Ovary (tissue), 10 donors: Measurements from ENCODE around the gene EEF1E1. TPM values are rescaled to one million over a fixed set of nuclear protein-coding genes. Genes with fewer than 3 reads are reported as not detected.

Experiments used
- DNase-seq, 5 donors: peaks; one replicate each; pipeline ENCODE4 v3.0.0-alpha.2; 2019 to 2020
- H3K27ac ChIP-seq, 2 donors: fragments of 200-600 bp; one replicate each; pipeline versions ENCODE4 v1.5.1 to v1.8.0; 2019 to 2022
- H3K27me3 ChIP-seq: fragments of 200-600 bp; one replicate; pipeline ENCODE4 v1.8.0; 2022
- H3K36me3 ChIP-seq: fragments of 200-600 bp; sonication (generic); one replicate; pipeline ENCODE4 v1.5.1; 2019
- H3K4me1 ChIP-seq: one replicate; pipeline ENCODE4 v1.8.1; 2013; ENCODE audit warnings: mild to moderate bottlenecking, moderate library complexity; ENCODE audit not compliant: insufficient read depth
- H3K4me3 ChIP-seq: fragments of 200-600 bp; sonication (generic); one replicate; pipeline ENCODE4 v1.5.1; 2017
- H3K9me3 ChIP-seq, 2 donors: fragments of 200-600 bp in 1 of 2; sonication (generic) in 1 of 2; one replicate each; pipeline versions ENCODE4 v1.5.1 to v1.8.1; 2013 to 2019; ENCODE audit warnings: mild to moderate bottlenecking in 1 of 2, moderate library complexity in 1 of 2
- EP300 ChIP-seq: sonication (generic); formaldehyde crosslinking; IDR thresholded peaks from one replicate; pipeline ENCODE4 v1.6.1; 2017; ENCODE audit warnings: antibody characterized with exemption
- POLR2A ChIP-seq: fragments of 450-650 bp; IDR thresholded peaks from one replicate; pipeline ENCODE4 v1.6.1; 2017; ENCODE audit warnings: antibody characterized with exemption, mild to moderate bottlenecking, moderate library complexity
- WGBS, 3 donors: extraction: QIAGEN DNeasy Blood & Tissue Kit in 1 of 3; methylation state at CpG; one replicate each; pipeline versions ENCODE4 v1.1.5 to v1.1.7; 2013 to 2017; 5-methylcytosine and 5-hydroxymethylcytosine counted together
- intact Hi-C, 4 donors: fragments of 100-400 bp; cut with DNase I; formaldehyde crosslinking; loops; one replicate each; pipeline versions ENCODE4 v1.11.0 to v1.15.1; 2022 to 2023
- long read RNA-seq, 3 donors: library from polyadenylated mRNA in 2 of 3; unstranded in 2 of 3; transcript quantifications; one replicate each; pipeline ENCODE4 v2.0.0 and lab custom pipeline, GENCODE V29; 2021 to 2026
- polyA plus RNA-seq, 2 donors: library from polyadenylated mRNA; stranded (reverse); fragments of 200-250 nt in 1 of 2; fragments of 350-450 nt in 1 of 2; fragmentation: Illumina TruSeq in 1 of 2; extraction: RNeasy Lipid Tissue Mini Kit (QIAGEN cat#74804) in 1 of 2; gene quantifications; one replicate each; pipeline ENCODE4 v1.2.3, GENCODE V29; 2013 to 2014
- total RNA-seq, 7 donors: library from RNA; depleted of rRNA in 2 of 7; stranded (reverse); fragments of >200 nt in 2 of 7; fragmentation: NEBNext Ultra II Directional in 3 of 7; extraction: Animal tissue kit (Norgen Biotek cat#: 25700) in 3 of 7; gene quantifications; one replicate each; pipeline versions ENCODE4 v1.1.0 to v1.2.4, GENCODE V29; 2016 to 2023
- TF ChIP-seq, protein P1 (sequence below), 3 donors: fragments of 450-650 bp in 2 of 3; fragments of 200-600 bp in 1 of 3; IDR thresholded peaks; one replicate each; pipeline versions ENCODE4 v1.5.1 to v1.8.0; 2016 to 2022; ENCODE audit warnings: antibody characterized with exemption in 3 of 3, mild to moderate bottlenecking in 1 of 3
- donor health status: DM: no; HTN: no; CAD: no; lungs with moderate emphysema.
- donor health status: DM: no; HTN: no; CAD: no.
- donor health status: Bipolar disorder and iron deficiency.
- donor health status: DM: yes; HTN: yes; CAD: no.
- donor health status: DM: no; HTN: no; CAD: no.
- donor health status: DM: yes; HTN: yes; CAD: no.

EEF1E1 gene
- total RNA-seq (10 to 100 TPM; 13.1 to 30.1 (median 19.9) TPM), polyA plus RNA-seq (10 to 100 TPM; 17.9 to 22.8 TPM)
- long read RNA-seq, donor 1, transcript EEF1E1-201 (4 exons, 1,077 nt), result major isoform, 20 of 25 reads
- long read RNA-seq, donor 1, partial matches to known transcripts, result 2 of 25 reads
- long read RNA-seq, donor 1, other reads (novel, unspliced or antisense), result 3 of 25 reads
- long read RNA-seq, donor 2, transcript EEF1E1-201 (4 exons, 1,077 nt), result major isoform, 36 of 101 reads
- long read RNA-seq, donor 2, partial matches to known transcripts, result 61 of 101 reads
- long read RNA-seq, donor 2, other reads (novel, unspliced or antisense), result 0 of 101 reads
- long read RNA-seq, donor 3, transcript EEF1E1-201 (4 exons, 1,077 nt), result major isoform, 16 of 20 reads
- long read RNA-seq, donor 3, partial matches to known transcripts, result 2 of 20 reads
- long read RNA-seq, donor 3, other reads (novel, unspliced or antisense), result 0 of 20 reads

DNA sequence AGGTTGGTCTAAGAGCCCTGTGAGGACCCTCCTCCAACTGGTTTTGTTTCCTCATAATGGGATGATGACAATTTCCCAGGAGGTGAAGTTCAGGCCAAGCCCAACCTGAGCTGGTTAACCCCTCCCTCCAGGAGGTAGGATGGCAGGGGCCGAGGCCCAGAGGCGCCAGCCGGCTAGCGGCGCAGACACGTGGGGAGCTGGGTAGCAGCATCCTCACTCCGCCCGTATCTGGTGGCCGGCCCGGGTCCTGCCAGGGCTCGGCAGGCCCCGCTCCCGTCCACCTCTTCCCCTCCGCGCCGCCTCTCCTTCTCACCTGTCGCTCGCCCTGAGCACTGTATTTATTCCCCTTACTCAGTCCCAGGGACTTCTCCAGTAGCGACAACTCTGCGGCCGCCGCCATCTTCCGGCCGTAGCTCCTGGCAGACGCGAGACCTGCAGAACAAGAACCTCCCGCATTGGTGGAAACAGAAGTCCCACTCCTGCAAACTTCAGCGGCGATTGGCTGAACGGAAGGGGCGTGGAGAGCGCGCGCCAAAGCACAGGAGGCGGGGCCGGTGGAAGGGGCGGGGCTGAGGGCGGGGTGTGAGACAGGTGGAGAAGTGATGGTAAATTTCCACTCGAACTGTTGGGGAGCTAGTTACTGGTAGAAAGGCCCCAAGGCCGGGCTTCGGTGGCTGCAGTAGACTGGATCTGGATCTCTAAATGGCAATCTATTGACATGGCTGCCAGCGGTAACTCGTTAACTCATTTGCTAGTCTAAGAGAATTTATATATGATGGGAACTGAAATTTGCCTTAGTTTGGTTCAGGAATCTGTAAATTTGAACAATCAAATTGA lies at the start of gene EEF1E1:
Gene EEF1E1, minus strand, starts transcription at position 427 of the 837 bp plus-strand sequence. Its CDS starts 27 bp downstream, at position 400.
- Histone ChIP-seq H3K27ac (peak within 1 kb of the TSS in 1 of 2 donors; percentile 28), H3K4me3 (peak within 1 kb of the TSS; percentile 98), H3K9me3 (no peaks in the 10 kb centered on the region), H3K4me1 (no peaks in the 10 kb centered on the region), H3K36me3 (no peaks in the 10 kb centered on the region), H3K27me3 (no peaks in the 10 kb centered on the region)
- 1% methylated on average over 43 of the region's 43 CpGs for WGBS, 3 donors
- intact Hi-C loops, result no loop called here
- TF ChIP-seq POLR2A, result peak; percentile 37
- TF ChIP-seq, protein P1, sequence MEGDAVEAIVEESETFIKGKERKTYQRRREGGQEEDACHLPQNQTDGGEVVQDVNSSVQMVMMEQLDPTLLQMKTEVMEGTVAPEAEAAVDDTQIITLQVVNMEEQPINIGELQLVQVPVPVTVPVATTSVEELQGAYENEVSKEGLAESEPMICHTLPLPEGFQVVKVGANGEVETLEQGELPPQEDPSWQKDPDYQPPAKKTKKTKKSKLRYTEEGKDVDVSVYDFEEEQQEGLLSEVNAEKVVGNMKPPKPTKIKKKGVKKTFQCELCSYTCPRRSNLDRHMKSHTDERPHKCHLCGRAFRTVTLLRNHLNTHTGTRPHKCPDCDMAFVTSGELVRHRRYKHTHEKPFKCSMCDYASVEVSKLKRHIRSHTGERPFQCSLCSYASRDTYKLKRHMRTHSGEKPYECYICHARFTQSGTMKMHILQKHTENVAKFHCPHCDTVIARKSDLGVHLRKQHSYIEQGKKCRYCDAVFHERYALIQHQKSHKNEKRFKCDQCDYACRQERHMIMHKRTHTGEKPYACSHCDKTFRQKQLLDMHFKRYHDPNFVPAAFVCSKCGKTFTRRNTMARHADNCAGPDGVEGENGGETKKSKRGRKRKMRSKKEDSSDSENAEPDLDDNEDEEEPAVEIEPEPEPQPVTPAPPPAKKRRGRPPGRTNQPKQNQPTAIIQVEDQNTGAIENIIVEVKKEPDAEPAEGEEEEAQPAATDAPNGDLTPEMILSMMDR (IDR thresholded peaks at IDR 0.05), result no peak
- peak; percentile 91 to 94 (median 94) for DNase-seq

DNA sequence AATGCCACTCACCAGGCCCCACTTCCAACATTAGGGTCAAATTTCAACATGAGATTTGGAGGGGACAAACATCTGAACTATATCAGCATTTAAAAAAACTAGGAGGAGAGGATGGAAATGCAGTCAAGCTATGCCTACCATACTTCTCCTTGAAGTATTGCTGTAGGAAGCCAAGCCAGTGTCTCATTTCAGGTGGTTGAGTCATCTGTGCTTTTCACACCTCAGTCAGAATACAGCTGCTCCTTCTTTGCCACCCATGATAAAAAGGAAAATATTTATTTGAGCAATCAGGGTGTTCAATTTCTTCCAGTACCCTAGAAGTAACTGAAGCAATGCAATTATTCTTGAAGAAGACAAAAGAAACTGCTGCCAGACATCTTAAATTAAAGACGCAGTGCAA lies 47.0 kb upstream of the EEF1E1 start:
- H3K36me3 ChIP-seq, result no peaks in the 10 kb centered on the region
- 86 to 95% (median 93%) methylated on average over 1 of the region's 1 CpG for WGBS, 3 donors
- H3K4me3 ChIP-seq, result no peak overlapping the region
- H3K27ac ChIP-seq, result no peak overlapping the region
- TF ChIP-seq EP300 (no peak), POLR2A (no peak)
- TF ChIP-seq, protein P1 (IDR thresholded peaks at IDR 0.05), result no peak
- intact Hi-C loops, result no loop called here
- H3K4me1 ChIP-seq, result no peaks in the 10 kb centered on the region
- DNase-seq, result no peak
- no peaks in the 10 kb centered on the region for H3K27me3 ChIP-seq
- H3K9me3 ChIP-seq, result no peaks in the 10 kb centered on the region

DNA sequence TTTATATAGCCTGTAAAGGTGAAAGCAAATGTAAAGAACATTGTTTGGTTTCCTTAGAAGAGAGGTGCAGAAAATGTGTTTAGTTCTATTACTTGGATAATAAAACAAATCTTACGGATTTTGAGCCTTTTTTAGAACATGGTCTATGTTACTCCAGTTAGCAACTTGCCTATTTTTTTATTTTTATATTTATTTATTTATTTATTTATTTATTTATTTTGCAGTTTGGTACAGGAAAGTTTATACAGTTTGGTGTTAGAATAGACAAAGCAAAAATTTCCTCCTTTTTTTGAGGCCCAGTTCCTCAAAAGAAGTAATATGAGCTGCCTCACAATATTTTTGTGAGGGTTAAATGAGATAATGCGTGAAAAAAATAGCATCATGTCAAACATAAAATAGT lies 41.6 kb upstream of the EEF1E1 start:
- no peak overlapping the region for H3K27ac ChIP-seq
- TF ChIP-seq EP300 (no peak), POLR2A (no peak)
- TF ChIP-seq, protein P1 (IDR thresholded peaks at IDR 0.05), result no peak
- H3K4me3 ChIP-seq, result no peak overlapping the region
- H3K4me1 ChIP-seq, result no peaks in the 10 kb centered on the region
- intact Hi-C loops, result no loop called here
- H3K27me3 ChIP-seq, result no peaks in the 10 kb centered on the region
- H3K36me3 ChIP-seq, result no peaks in the 10 kb centered on the region
- H3K9me3 ChIP-seq, result no peaks in the 10 kb centered on the region
- DNase-seq, result no peak
- WGBS, 3 donors, result 86% methylated on average over 2 of the region's 2 CpGs

DNA sequence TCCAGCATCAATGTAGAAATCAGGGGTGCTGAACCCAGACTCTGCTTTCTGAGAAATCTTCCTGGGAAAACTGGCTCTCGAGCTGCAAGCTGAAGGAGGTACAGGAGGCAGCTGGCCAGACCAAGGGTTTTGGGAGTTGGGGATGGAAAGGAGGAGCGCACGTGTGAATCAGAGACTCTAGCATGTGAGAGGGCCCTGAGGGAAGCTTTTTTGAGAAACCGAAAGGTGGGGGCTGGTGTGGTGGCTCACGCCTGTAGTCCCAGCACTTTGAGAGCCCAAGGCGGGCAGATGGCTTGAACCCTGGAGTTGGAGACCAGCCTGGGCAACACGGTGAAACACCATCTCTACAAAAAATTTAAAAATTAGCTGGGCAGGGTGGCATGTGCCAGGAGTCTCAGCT lies 37.1 kb upstream of the EEF1E1 start:
- WGBS, 3 donors, result 86 to 93% (median 88%) methylated on average over 7 of the region's 7 CpGs
- no peaks in the 10 kb centered on the region for H3K27me3 ChIP-seq
- no peaks in the 10 kb centered on the region for H3K36me3 ChIP-seq
- H3K4me3 ChIP-seq, result no peak overlapping the region
- H3K27ac ChIP-seq, result no peak overlapping the region
- no peaks in the 10 kb centered on the region for H3K4me1 ChIP-seq
- intact Hi-C loops, result no loop called here
- TF ChIP-seq EP300, result no peak
- TF ChIP-seq, protein P1 (IDR thresholded peaks at IDR 0.05), result no peak
- no peak for TF ChIP-seq POLR2A
- DNase-seq, result no peak
- H3K9me3 ChIP-seq, result no peaks in the 10 kb centered on the region
